Measurements from ENCODE around the gene AGO1.
"Not testable (repeated sequence)": the region's sequence is repeated elsewhere in the genome, so short reads cannot be mapped to it uniquely, and the experiment has no call there.

AGO1 gene

GRCh38 chr1:35915693-35916092 lies 32.7 kb downstream of the AGO1 start:
- no peak for DNase-seq (ENCODE audit: low read depth in 2 of 2)

- no peak for DNase-seq (ENCODE audit: low read depth in 2 of 2)
Measured at GRCh38 chr1:35923791-35924221, 40.8 kb downstream of the AGO1 start.

GRCh38 chr1:35924838-35925237 lies 41.8 kb downstream of the AGO1 start:
- DNase-seq (ENCODE audit: low read depth in 2 of 2): no peak

GRCh38 chr1:35925741-35926140 lies 42.7 kb downstream of the AGO1 start:
- no peak for DNase-seq (ENCODE audit: low read depth in 2 of 2)

GRCh38 chr1:35927472-35927871 lies 44.5 kb downstream of the AGO1 start:
- no peak for DNase-seq (ENCODE audit: low read depth in 2 of 2)

- DNase-seq (ENCODE audit: low read depth in 2 of 2): peak; percentile 20 to 30
Measured at GRCh38 chr1:35929730-35930592, 47.0 kb downstream of the AGO1 start.

- peak; percentile 76 to 85 for DNase-seq (ENCODE audit: low read depth in 2 of 2)
Measured at GRCh38 chr1:35930593-35931445, 47.8 kb downstream of the AGO1 start, which contains the start of gene AGO3. Gene AGO3, plus strand, starts transcription at chr1:35931105. Its CDS starts 322 bp downstream, at chr1:35931427.

GRCh38 chr1:35931446-35932157 lies 48.6 kb downstream of the AGO1 start:
- no peak for DNase-seq (ENCODE audit: low read depth in 2 of 2)

- no peak for DNase-seq (ENCODE audit: low read depth in 2 of 2)
Measured at GRCh38 chr1:35932158-35932636, 49.2 kb downstream of the AGO1 start.

GRCh38 chr1:35932941-35933340 lies 49.9 kb downstream of the AGO1 start:
- DNase-seq (ENCODE audit: low read depth in 2 of 2): no peak

GRCh38 chr1:35935442-35936388 lies 52.7 kb downstream of the AGO1 start:
- DNase-seq (ENCODE audit: low read depth in 2 of 2): no peak

- DNase-seq (ENCODE audit: low read depth in 2 of 2): no peak
Measured at GRCh38 chr1:35936838-35937237, 53.8 kb downstream of the AGO1 start.

- no peak for DNase-seq (ENCODE audit: low read depth in 2 of 2)
Measured at GRCh38 chr1:35939484-35939883, 56.5 kb downstream of the AGO1 start.

GRCh38 chr1:35945327-35945726 lies 62.3 kb downstream of the AGO1 start:
- no peak for DNase-seq (ENCODE audit: low read depth in 2 of 2)

GRCh38 chr1:35947547-35947946 lies 64.5 kb downstream of the AGO1 start:
- DNase-seq (ENCODE audit: low read depth in 2 of 2): no peak

GRCh38 chr1:35958558-35958957 lies 75.5 kb downstream of the AGO1 start:
- DNase-seq (ENCODE audit: low read depth in 2 of 2): no peak

GRCh38 chr1:35959304-35959703 lies 76.3 kb downstream of the AGO1 start:
- DNase-seq (ENCODE audit: low read depth in 2 of 2): no peak

- DNase-seq (ENCODE audit: low read depth in 2 of 2): no peak
Measured at GRCh38 chr1:35962952-35963351, 79.9 kb downstream of the AGO1 start.

- DNase-seq (ENCODE audit: low read depth in 2 of 2): not testable (repeated sequence)
Measured at GRCh38 chr1:35964277-35964676, 81.3 kb downstream of the AGO1 start.

- no peak for DNase-seq (ENCODE audit: low read depth in 2 of 2)
Measured at GRCh38 chr1:35968396-35968795, 85.4 kb downstream of the AGO1 start.

- no peak for DNase-seq (ENCODE audit: low read depth in 2 of 2)
Measured at GRCh38 chr1:35971601-35972000, 88.6 kb downstream of the AGO1 start.
